NT2/D1 (cell line): Measurements from ENCODE around the gene HMGB4.

Experiments used
- SUZ12 ChIP-seq: IDR thresholded peaks from 2 replicates; pipeline ENCODE4 v1.6.1; 2011; ENCODE audit not compliant: insufficient read length, insufficient read depth; ENCODE audit errors: extremely low read depth
- YY1 ChIP-seq: IDR thresholded peaks from 2 replicates; pipeline ENCODE4 v1.6.1; 2011; ENCODE audit not compliant: insufficient read length, insufficient read depth
- ZNF274 ChIP-seq: IDR thresholded peaks from 2 replicates; pipeline ENCODE4 v1.6.1; 2011; ENCODE audit warnings: mild to moderate bottlenecking, low read depth, low read length

- TF ChIP-seq YY1, result no peak
- TF ChIP-seq ZNF274, result no peak
- no peak for TF ChIP-seq SUZ12
These were observed 11.2 kb upstream of the HMGB4 start for GRCh38 chr1:33852711-33853110.
